NCI-H2227 treated with DMSO at 0.1 percent for 48 hours (cell line): ENCODE results near the gene GRM1.

Experiments
- DNase-seq: peaks from one replicate; lab custom pipeline; 2025; lab: John Stamatoyannopoulos, UW

Gene GRM1

GRCh38 chr6:146470091-146470770 is 441.4 kb downstream of the GRM1 start:
- DNase-seq: no peak

DNA sequence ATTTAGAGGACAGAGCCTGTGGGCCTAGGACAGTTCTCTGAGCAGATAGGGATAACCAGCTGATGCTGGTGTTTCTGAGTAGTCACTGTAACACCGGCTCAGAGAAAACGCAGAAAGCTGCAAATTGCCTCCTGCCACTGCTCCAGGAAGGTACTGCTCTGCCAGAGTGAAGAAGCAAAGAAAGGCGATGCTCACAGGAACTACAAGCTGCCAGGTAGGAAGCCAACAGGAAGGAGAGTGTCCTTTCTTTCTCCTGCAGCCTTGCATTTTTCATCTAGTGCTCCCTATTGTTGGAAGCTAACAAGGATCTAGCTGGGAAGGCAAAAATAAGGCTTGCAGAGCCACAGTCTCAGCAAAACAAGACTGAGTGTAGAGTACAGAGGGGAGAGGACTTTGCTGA is 444.1 kb downstream of the GRM1 start:
- DNase-seq: no peak

DNA sequence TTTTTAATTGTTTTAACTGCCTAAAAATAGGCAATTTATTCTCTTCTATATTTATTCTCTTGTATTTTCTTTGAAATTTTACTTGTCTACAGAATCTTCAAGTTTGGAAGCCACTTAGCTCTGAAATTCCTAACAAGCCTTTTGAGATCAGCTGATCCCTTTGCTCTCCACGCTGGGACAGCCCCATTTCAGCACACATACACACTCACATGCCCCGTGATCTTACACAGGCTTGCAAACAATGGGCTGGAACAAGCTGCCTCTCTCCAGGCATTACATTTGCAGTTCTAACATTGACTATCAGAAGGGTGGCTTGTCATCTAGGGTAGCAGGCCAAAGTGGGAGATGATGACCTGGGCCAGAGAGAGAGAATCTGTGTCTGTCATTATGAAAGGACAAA is 452.7 kb downstream of the GRM1 start:
- no peak for DNase-seq

- DNase-seq: no peak
Measured at GRCh38 chr6:146484411-146484810, 455.5 kb downstream of the GRM1 start.
